Measurements from ENCODE around the gene PPP4R1.

GRCh38 chr18:9570255-9570654 lies 44.1 kb downstream of the PPP4R1 start:
- TF ChIP-seq CTCF (IDR thresholded peaks at IDR 0.05) (no peak), EP300 (IDR thresholded peaks at IDR 0.05) (no peak)

All from upper lobe of left lung (tissue), 4 donors.